CD4-positive, alpha-beta T cell treated with Interleukin-10 for 1 hour (primary cell): ENCODE results near the gene PLCH2.

Source experiments
- DNase-seq: peaks from one replicate; pipeline ENCODE4 v3.0.0-alpha.2; 2020

The PLCH2 gene

GRCh38 chr1:2533365-2533764, 57.3 kb downstream of the PLCH2 start:
- no peak for DNase-seq

- DNase-seq, result no peak
These were observed 58.2 kb downstream of the PLCH2 start for GRCh38 chr1:2534315-2534686.

- no peak for DNase-seq
These were observed 58.8 kb downstream of the PLCH2 start for GRCh38 chr1:2534687-2535441.

GRCh38 chr1:2535455-2535854, 59.4 kb downstream of the PLCH2 start:
- no peak for DNase-seq

- no peak for DNase-seq
These were observed 59.9 kb downstream of the PLCH2 start for GRCh38 chr1:2535981-2536380.

GRCh38 chr1:2537784-2538115, 61.7 kb downstream of the PLCH2 start:
- no peak for DNase-seq

- no peak for DNase-seq
These were observed 62.3 kb downstream of the PLCH2 start for GRCh38 chr1:2538376-2538775.

- no peak for DNase-seq
These were observed 62.8 kb downstream of the PLCH2 start for GRCh38 chr1:2538872-2539271.

- peak; percentile 48 for DNase-seq
These were observed 63.3 kb downstream of the PLCH2 start for GRCh38 chr1:2539312-2539907.

GRCh38 chr1:2540816-2541492, 64.9 kb downstream of the PLCH2 start:
- DNase-seq, result no peak

GRCh38 chr1:2541619-2542245, 65.6 kb downstream of the PLCH2 start:
- DNase-seq, result no peak

GRCh38 chr1:2542246-2542915, 66.3 kb downstream of the PLCH2 start:
- DNase-seq, result no peak

GRCh38 chr1:2543543-2544092, 67.5 kb downstream of the PLCH2 start:
- peak; percentile 54 for DNase-seq

- no peak for DNase-seq
These were observed 68.2 kb downstream of the PLCH2 start for GRCh38 chr1:2544093-2544874.

- DNase-seq, result no peak
These were observed 69.0 kb downstream of the PLCH2 start for GRCh38 chr1:2544875-2545640.

- DNase-seq, result peak; percentile 94
These were observed 69.8 kb downstream of the PLCH2 start for GRCh38 chr1:2545754-2546514.

- peak; percentile 91 for DNase-seq
These were observed 70.6 kb downstream of the PLCH2 start for GRCh38 chr1:2546515-2547209.

GRCh38 chr1:2547210-2548067, 71.3 kb downstream of the PLCH2 start:
- peak; percentile 59 for DNase-seq

GRCh38 chr1:2548068-2548589, 72.0 kb downstream of the PLCH2 start:
- peak; percentile 88 for DNase-seq
